Renal pelvis (tissue), 4 donors: ENCODE measurements around the gene DLX2. TPM values are rescaled to one million over a fixed set of nuclear protein-coding genes. Genes with fewer than 3 reads are reported as not detected.
A peak's percentile ranks its signal among the peaks of the same experiment; 100 is the strongest.

ENCODE experiments used
- DNase-seq: peaks from one replicate; pipeline ENCODE4 v3.0.0-alpha.2; 2013
- polyA plus RNA-seq, 3 donors: library from polyadenylated mRNA; unstranded; fragments of 120-200 nt; gene quantifications; one replicate each; pipeline ENCODE4 v1.2.1, GENCODE V29; 2013; ENCODE audit not compliant: insufficient read length in 3 of 3

The DLX2 gene
- polyA plus RNA-seq, 3 donors: 0.12 to 0.14 TPM; not detected in 1

- no peak for DNase-seq
These were observed 5.2 kb upstream of the DLX2 start for GRCh38 chr2:172107690-172108586.

GRCh38 chr2:172106108-172106961 is 3.6 kb upstream of the DLX2 start:
- DNase-seq: no peak

GRCh38 chr2:172105471-172106107 is 2.9 kb upstream of the DLX2 start:
- DNase-seq: no peak

GRCh38 chr2:172103471-172104272 is 972 bp upstream of the DLX2 start:
- DNase-seq: peak; percentile 85

- DNase-seq: no peak
These were observed 794 bp downstream of the DLX2 start for GRCh38 chr2:172101821-172102390.

GRCh38 chr2:172100935-172101820 is 1.5 kb downstream of the DLX2 start:
- DNase-seq: no peak

GRCh38 chr2:172100080-172100934 is 2.4 kb downstream of the DLX2 start:
- DNase-seq: no peak

GRCh38 chr2:172099472-172100079 is 3.1 kb downstream of the DLX2 start:
- no peak for DNase-seq

- no peak for DNase-seq
These were observed 3.8 kb downstream of the DLX2 start for GRCh38 chr2:172098650-172099471.

- DNase-seq: no peak
These were observed 4.4 kb downstream of the DLX2 start for GRCh38 chr2:172098287-172098649.

GRCh38 chr2:172097557-172098131 is 5.1 kb downstream of the DLX2 start:
- no peak for DNase-seq

GRCh38 chr2:172096626-172097547 is 5.8 kb downstream of the DLX2 start:
- no peak for DNase-seq

GRCh38 chr2:172095905-172096625 is 6.6 kb downstream of the DLX2 start:
- no peak for DNase-seq

- no peak for DNase-seq
These were observed 7.4 kb downstream of the DLX2 start for GRCh38 chr2:172095146-172095904.
